Measurements from ENCODE around the gene BUD31. TPM values are rescaled to one million over a fixed set of nuclear protein-coding genes. Genes with fewer than 3 reads are reported as not detected.

The BUD31 gene
- total RNA-seq, 1 donor from 2014 or later, result 127 TPM

- DNase-seq (ENCODE audit: low spot score), result no peak
These were observed 59.7 kb downstream of the BUD31 start for GRCh38 chr7:99468336-99468918.

Other genes with a start within 250 kb of the BUD31 start
- not detected for gene KPNA7, start 200.9 kb upstream of the BUD31 start, total RNA-seq (ENCODE audit: insufficient read depth, low replicate concordance)
- gene MYH16, start 136.1 kb upstream of the BUD31 start, total RNA-seq (ENCODE audit: insufficient read depth, low replicate concordance), result not detected
- 54.4 TPM for gene ARPC1A, start 83.1 kb upstream of the BUD31 start, total RNA-seq (ENCODE audit: insufficient read depth, low replicate concordance)
- gene ARPC1B, start 34.2 kb upstream of the BUD31 start, total RNA-seq (ENCODE audit: insufficient read depth, low replicate concordance), result 45.7 TPM
- gene PDAP1, start 372 bp upstream of the BUD31 start, total RNA-seq (ENCODE audit: insufficient read depth, low replicate concordance), result 29.6 TPM
- gene PTCD1, start 29.8 kb downstream of the BUD31 start, total RNA-seq (ENCODE audit: insufficient read depth, low replicate concordance), result 9.6 TPM
- 16.1 TPM for gene CPSF4, start 30.0 kb downstream of the BUD31 start, total RNA-seq (ENCODE audit: insufficient read depth, low replicate concordance)
- gene ATP5MF, start 57.2 kb downstream of the BUD31 start, total RNA-seq (ENCODE audit: insufficient read depth, low replicate concordance), result 39.7 TPM
- 8.9 TPM for gene ZNF789, start 63.9 kb downstream of the BUD31 start, total RNA-seq (ENCODE audit: insufficient read depth, low replicate concordance)
- 35.6 TPM for gene ZNF394, start 91.3 kb downstream of the BUD31 start, total RNA-seq (ENCODE audit: insufficient read depth, low replicate concordance)
- gene ZKSCAN5, start 95.7 kb downstream of the BUD31 start, total RNA-seq (ENCODE audit: insufficient read depth, low replicate concordance), result 14.4 TPM
- 8.4 TPM for gene FAM200A, start 143.1 kb downstream of the BUD31 start, total RNA-seq (ENCODE audit: insufficient read depth, low replicate concordance)
- gene ZNF655, start 149.7 kb downstream of the BUD31 start, total RNA-seq (ENCODE audit: insufficient read depth, low replicate concordance), result 86.2 TPM
- gene TMEM225B, start 189.3 kb downstream of the BUD31 start, total RNA-seq (ENCODE audit: insufficient read depth, low replicate concordance), result not detected
- gene ZSCAN25, start 208.0 kb downstream of the BUD31 start, total RNA-seq (ENCODE audit: insufficient read depth, low replicate concordance), result 10.6 TPM

Measured in umbilical cord (tissue), 2 donors.